GM18907 (cell line): Measurements from ENCODE around the gene UBE2O.
A peak's percentile ranks its signal among the peaks of the same experiment; 100 is the strongest.

ENCODE experiments used
- ATAC-seq: cut with Tn5 transposase; IDR thresholded peaks from one replicate; pipeline ENCODE4 v1.9.1; 2021; ENCODE audit warnings: mild to moderate bottlenecking, moderate library complexity; ENCODE audit not compliant: unreplicated experiment

Gene UBE2O

GRCh38 chr17:76397687-76398522, 55.0 kb downstream of the UBE2O start:
- no peak for ATAC-seq

GRCh38 chr17:76397184-76397583, 55.8 kb downstream of the UBE2O start:
- ATAC-seq: no peak

DNA sequence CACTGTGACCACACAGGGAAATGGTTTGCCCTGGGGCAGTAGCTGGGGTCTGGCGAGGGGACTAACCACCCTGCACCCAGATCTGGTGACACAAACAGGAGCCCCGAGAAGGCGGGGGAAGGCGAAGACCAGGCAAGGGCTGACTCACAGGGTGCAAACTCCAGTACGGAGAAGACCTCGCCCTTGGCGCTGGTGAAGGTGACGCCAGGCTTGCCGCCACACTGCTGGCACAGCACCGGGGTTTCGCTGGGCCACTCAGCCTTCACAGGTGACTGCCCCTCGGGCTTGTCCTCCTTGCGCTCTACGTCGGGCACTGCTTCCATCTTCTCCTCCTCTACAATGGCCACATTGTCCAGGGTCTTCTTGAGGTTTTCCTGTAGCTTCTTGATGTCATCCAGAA, 57.0 kb downstream of the UBE2O start:
- ATAC-seq: no peak

GRCh38 chr17:76394166-76394565, 58.8 kb downstream of the UBE2O start:
- ATAC-seq: no peak

- no peak for ATAC-seq
Observed at GRCh38 chr17:76391200-76391715, 61.7 kb downstream of the UBE2O start.

- ATAC-seq: no peak
Observed at GRCh38 chr17:76390003-76390421, 62.9 kb downstream of the UBE2O start.

DNA sequence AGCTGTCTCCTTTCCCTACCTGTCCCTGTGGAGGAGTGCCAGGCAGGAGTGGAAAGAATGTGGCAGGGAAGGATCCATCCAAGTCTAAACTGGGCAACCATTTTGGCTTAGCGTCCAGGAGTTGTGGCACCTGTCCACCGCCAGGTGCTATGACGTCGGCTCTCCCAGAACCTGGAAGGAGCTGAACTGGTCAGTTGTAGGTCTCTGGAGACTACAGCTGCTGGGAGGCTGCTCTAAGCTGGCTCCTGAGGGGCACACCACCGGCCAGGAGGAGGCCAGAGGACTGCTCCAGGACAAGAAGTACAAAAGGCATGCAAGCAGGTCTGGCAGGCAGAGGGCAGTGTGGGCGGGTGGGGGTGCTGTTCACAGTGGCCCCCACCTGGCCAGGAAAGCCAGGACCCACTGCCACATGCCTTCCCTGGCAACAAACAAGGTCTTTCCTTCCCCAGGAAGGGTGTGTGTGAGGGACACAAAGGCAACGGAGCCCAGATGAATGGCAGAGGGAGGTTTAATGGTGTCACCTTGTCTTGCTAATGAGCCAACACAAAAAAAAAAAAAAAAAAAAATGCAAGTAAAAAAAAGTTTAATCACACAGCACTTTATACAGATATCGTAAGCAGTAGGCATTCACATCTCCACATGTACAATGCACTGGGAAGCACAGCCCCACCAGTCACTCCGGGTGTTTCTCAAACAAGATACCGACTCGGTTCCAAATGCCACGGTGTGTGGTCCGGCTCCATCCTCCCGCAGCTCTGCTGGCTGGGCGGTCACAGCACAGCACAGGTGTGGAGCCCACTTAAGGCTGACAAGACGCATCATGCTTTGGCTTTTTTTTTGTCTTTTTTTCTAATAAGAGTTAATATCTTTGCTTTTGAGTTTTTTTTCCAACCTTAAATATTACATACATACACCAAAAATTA, 63.7 kb downstream of the UBE2O start:
- no peak for ATAC-seq

- ATAC-seq: no peak
Observed at GRCh38 chr17:76386966-76387765, 65.8 kb downstream of the UBE2O start.

GRCh38 chr17:76385892-76386786, 66.8 kb downstream of the UBE2O start:
- ATAC-seq: no peak

GRCh38 chr17:76384987-76385891, 67.7 kb downstream of the UBE2O start:
- no peak for ATAC-seq

DNA sequence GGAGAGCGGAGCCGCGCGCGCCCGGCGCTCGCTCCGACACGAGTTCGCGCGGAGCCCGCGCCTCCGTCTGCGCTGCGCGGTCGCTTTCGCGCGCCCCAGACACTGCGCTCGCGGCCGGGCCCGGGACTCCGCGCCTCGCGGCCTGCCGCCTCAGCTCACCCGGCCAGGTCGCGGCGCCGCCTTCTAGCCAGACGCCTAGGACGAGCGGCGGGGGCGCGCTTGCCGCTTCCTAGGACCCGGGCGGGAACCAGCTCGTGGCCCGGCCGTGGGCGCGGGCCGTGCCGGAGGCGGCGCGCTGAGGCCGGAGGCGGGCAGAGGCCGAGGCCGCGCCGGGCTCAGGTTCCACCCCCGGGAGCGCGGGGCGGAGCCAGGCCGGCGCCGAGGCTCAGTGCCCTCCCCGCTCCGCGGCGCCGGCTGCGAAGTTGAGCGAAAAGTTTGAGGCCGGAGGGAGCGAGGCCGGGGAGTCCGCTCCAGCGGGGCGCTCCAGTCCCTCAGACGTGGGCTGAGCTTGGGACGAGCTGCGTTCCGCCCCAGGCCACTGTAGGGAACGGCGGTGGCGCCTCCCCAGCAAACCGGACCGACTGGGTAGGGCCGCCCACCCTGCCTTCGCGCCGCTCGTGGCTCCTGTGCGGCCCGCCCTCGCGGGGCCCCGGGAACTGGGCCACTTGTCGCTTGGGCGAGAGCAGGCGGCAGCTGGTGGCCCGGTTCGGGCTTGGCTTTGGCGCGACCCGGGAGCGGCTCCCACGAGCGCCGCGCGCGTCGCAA, 68.5 kb downstream of the UBE2O start, which contains the start of gene SPHK1:
Gene SPHK1 (plus strand): TSS at position 388 of the 765 bp plus-strand sequence. CDS start 1,036 bp downstream, outside the sequence.
- ATAC-seq: peak; percentile 50

DNA sequence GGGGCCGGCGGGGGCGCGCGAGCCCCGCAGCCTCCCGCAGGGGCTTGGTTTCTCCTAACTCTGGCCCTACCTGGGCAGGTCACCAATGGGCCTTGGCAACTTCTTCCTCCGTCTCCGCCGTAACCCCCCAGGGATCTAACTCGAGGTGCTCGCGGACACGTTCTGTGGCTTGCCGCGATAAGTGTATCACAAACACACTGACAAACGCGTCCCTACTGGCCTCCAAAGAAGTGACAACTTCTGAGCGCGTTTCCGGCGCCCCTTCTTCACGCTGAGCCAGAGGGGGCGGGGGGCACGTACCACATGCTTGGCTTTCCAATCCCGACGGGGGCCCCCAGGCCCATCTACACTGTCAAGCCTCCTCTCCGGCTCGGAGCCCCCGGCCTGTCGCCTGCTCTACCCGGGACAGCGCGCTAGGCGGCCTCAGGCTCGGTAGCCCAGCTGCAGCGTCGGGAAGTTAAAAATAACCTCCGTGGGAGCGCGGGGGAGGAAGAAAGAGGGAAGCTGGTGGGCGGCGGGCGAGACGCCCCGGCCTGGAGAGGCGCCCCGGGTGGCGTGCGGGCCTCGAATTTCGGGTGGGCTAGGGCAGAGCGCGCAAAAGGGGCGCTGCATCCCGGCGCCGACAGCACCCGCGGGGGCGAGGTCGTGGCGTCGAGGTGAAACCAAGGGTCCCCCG, 69.3 kb downstream of the UBE2O start:
- peak; percentile 11 for ATAC-seq

DNA sequence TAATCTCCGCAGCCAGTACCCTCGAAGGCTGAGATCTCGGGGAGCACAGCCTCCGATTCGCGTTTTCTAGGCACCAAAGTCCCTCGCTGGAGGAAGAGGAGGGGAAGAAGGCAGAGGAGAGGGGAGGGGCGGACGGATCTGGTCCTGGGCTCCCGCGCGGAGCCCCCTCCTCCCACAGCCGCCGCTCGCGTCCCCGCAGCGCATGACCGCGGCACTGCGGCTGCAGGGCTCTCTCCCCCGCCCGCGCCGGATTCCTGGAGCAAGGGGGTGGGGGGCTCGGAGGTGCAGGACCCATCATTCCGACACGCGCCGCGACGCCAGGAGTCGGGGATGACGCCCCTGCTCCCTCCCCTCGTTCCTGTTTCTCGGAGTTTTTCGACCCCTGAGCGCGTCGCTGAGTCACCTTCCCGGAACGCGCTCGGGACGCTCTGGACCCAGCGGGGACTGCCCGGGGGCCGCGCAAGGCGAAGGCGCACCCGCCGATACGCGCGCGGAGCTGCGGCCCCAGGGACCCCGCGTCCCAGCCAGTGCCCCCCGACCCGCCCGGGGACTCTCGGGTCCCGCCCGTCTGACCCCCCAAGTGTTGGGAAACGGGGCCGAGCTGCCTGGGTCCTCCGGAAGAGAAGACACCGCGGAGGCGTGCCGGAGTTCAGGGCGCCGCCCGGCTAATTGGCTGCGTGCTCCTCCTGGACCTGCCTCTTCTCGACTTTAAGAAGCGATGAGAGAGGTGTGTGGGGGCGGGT, 70.0 kb downstream of the UBE2O start:
- peak; percentile 24 for ATAC-seq

DNA sequence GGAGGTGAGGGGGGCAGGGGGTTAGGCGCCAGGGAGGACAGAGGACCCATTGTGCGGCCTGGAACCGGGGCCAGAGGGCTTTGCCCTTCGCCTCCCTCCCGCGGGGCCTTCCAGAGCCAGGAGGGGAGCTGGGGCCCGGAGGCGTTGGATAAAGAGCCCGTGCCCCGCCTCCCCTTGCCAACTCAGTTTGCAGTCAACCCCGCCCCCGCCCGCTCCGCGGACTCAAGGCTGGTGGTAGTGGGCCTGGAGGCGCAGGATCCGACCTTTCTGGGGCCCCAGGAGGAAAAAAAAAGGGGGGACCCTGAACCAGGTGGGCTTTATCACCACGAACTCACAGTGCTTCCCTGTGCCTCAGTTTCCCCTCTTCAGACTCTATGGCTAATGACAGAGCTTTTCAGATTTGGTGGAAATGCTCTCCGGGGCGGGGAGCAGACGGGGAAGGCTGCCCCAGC, 70.6 kb downstream of the UBE2O start:
- no peak for ATAC-seq

GRCh38 chr17:76381633-76382350, 71.2 kb downstream of the UBE2O start:
- ATAC-seq: no peak
